DND-41 (cell line): ENCODE results near the gene GLE1.
"Not testable (repeated sequence)": the region's sequence is repeated elsewhere in the genome, so short reads cannot be mapped to it uniquely, and the experiment has no call there.

Experiments
- ATAC-seq: fragments of 200-7000 bp; cut with Tn5 transposase; 3 replicates; pipeline ENCODE4 v1.9.1; 2021; ENCODE audit warnings: low read depth; ENCODE audit not compliant: insufficient read depth
- DNase-seq: peaks from one replicate; pipeline ENCODE4 v3.0.0-alpha.2; 2020
- H2AFZ ChIP-seq: 2 replicates; pipeline ENCODE4 v1.6.0; 2012; ENCODE audit warnings: low read depth, low read length
- H3K27ac ChIP-seq: 2 replicates; pipeline ENCODE4 v1.5.1; 2012; ENCODE audit warnings: low read length, inconsistent platforms
- H3K27me3 ChIP-seq: fragments of 200-600 bp; sonication (generic); 2 replicates; pipeline ENCODE4 v1.6.0; 2012; ENCODE audit warnings: low read length, mild to moderate bottlenecking, inconsistent platforms; ENCODE audit not compliant: insufficient read depth, poor library complexity
- H3K36me3 ChIP-seq: 2 replicates; pipeline ENCODE4 v1.5.1; 2012; ENCODE audit warnings: low read length, inconsistent platforms; ENCODE audit not compliant: insufficient read depth
- H3K4me1 ChIP-seq: 2 replicates; pipeline ENCODE4 v1.5.1; 2012; ENCODE audit warnings: mild to moderate bottlenecking, low read length; ENCODE audit not compliant: insufficient read depth
- H3K4me2 ChIP-seq: 2 replicates; pipeline ENCODE4 v1.6.0; 2012; ENCODE audit warnings: mild to moderate bottlenecking, moderate library complexity, low read length, inconsistent platforms; ENCODE audit not compliant: insufficient read depth
- H3K4me3 ChIP-seq, 2 experiments: fragments of 200-600 bp in 1 of 2; shearing (Covaris generic) in 1 of 2; 2 replicates each; pipeline ENCODE4 v1.5.1; 2012 to 2016; ENCODE audit warnings: inconsistent platforms in 2 of 2, low read length in 2 of 2, mild to moderate bottlenecking in 2 of 2, low read depth in 1 of 2, moderate library complexity in 1 of 2
- H3K79me2 ChIP-seq: 2 replicates; pipeline ENCODE4 v1.6.0; 2012; ENCODE audit warnings: low read length, inconsistent platforms; ENCODE audit not compliant: insufficient read depth
- H3K9ac ChIP-seq: 2 replicates; pipeline ENCODE4 v1.6.0; 2012; ENCODE audit warnings: low read depth, mild to moderate bottlenecking, inconsistent platforms, low read length, moderate library complexity
- H3K9me3 ChIP-seq: 2 replicates; pipeline ENCODE4 v1.5.1; 2012; ENCODE audit warnings: low read length, moderate library complexity, mild to moderate bottlenecking, inconsistent platforms; ENCODE audit not compliant: insufficient read depth, severe bottlenecking
- H4K20me1 ChIP-seq: 2 replicates; pipeline ENCODE4 v1.6.0; 2012; ENCODE audit warnings: low read length; ENCODE audit not compliant: insufficient read depth
- CTCF ChIP-seq: IDR thresholded peaks from 2 replicates; pipeline ENCODE4 v1.5.1; 2012; ENCODE audit warnings: borderline replicate concordance, low read length, moderate library complexity, mild to moderate bottlenecking; ENCODE audit not compliant: poor library complexity, severe bottlenecking; ENCODE audit errors: extremely low read depth
- EZH2 ChIP-seq: IDR thresholded peaks from 3 replicates; pipeline ENCODE4 v1.6.1; 2012; ENCODE audit warnings: borderline replicate concordance, low read depth, mild to moderate bottlenecking, moderate library complexity, low read length, inconsistent platforms; ENCODE audit not compliant: severe bottlenecking

The GLE1 gene

GRCh38 chr9:128498911-128499310 is 5.6 kb upstream of the GLE1 start:
- Histone ChIP-seq H3K36me3 (peaks cover 71% of the 10 kb centered on the region), H3K79me2 (no peaks in the 10 kb centered on the region), H3K9me3 (no peaks in the 10 kb centered on the region), H3K27me3 (no peaks in the 10 kb centered on the region), H4K20me1 (no peaks in the 10 kb centered on the region), H3K4me1 (peaks cover 6% of the 10 kb centered on the region), H3K4me2 (no peak overlapping the region), H3K27ac (no peak overlapping the region), H3K9ac (no peak overlapping the region), H2AFZ (no peak overlapping the region), H3K4me3 (no peak overlapping the region)
- DNase-seq, result no peak
- no peak for ATAC-seq
- TF ChIP-seq EZH2 (no peak), CTCF (no peak)

GRCh38 chr9:128499920-128500319 is 4.6 kb upstream of the GLE1 start:
- no peak overlapping the region for H3K9ac ChIP-seq
- TF ChIP-seq EZH2, result no peak
- no peak for TF ChIP-seq CTCF
- no peak overlapping the region for H3K27ac ChIP-seq
- H2AFZ ChIP-seq, result no peak overlapping the region
- no peak for ATAC-seq
- H3K36me3 ChIP-seq, result peaks cover 61% of the 10 kb centered on the region
- no peaks in the 10 kb centered on the region for H3K27me3 ChIP-seq
- DNase-seq, result no peak
- no peak overlapping the region for H3K4me3 ChIP-seq
- H4K20me1 ChIP-seq, result no peaks in the 10 kb centered on the region
- no peak overlapping the region for H3K4me2 ChIP-seq
- no peaks in the 10 kb centered on the region for H3K9me3 ChIP-seq
- peaks cover 4% of the 10 kb centered on the region for H3K79me2 ChIP-seq
- peaks cover 8% of the 10 kb centered on the region for H3K4me1 ChIP-seq

GRCh38 chr9:128503415-128503825 is 1.1 kb upstream of the GLE1 start:
- not testable (repeated sequence) for H3K4me3 ChIP-seq

GRCh38 chr9:128503870-128504269 is 649 bp upstream of the GLE1 start:
- peak overlapping the region; percentile 80 to 83; a peak in 3 of 4 replicates for H3K4me3 ChIP-seq
- H3K27ac ChIP-seq, result peak overlapping the region; percentile 58
- DNase-seq (no peak), ATAC-seq (no peak)
- H3K36me3 ChIP-seq, result peaks cover 28% of the 10 kb centered on the region
- peaks cover 30% of the 10 kb centered on the region for H3K79me2 ChIP-seq
- H3K4me1 ChIP-seq, result peaks cover 23% of the 10 kb centered on the region
- peak overlapping the region; percentile 68 for H3K9ac ChIP-seq
- TF ChIP-seq EZH2 (no peak), CTCF (no peak)
- H2AFZ ChIP-seq, result peak overlapping the region; percentile 79
- H3K4me2 ChIP-seq, result peak overlapping the region; percentile 67
- H3K27me3 ChIP-seq, result no peaks in the 10 kb centered on the region
- no peaks in the 10 kb centered on the region for H3K9me3 ChIP-seq
- no peaks in the 10 kb centered on the region for H4K20me1 ChIP-seq

More at GRCh38 chr9:128503415-128503825, 1.1 kb upstream of the GLE1 start:
- ATAC-seq, H3K27me3 ChIP-seq, H4K20me1 ChIP-seq, H3K9me3 ChIP-seq, DNase-seq: not testable (repeated sequence)
- H3K9ac ChIP-seq, result peak overlapping the region; percentile 68; the same call in 1 of the 2 replicates
- peak overlapping the region; percentile 67 for H3K4me2 ChIP-seq
- H2AFZ ChIP-seq, result 0 out of 2 replicates have a peak overlapping the region, but pooled peaks have one; percentile 79
- H3K36me3 ChIP-seq, result peaks cover 29% of the 10 kb centered on the region
- peaks cover 30% of the 10 kb centered on the region for H3K79me2 ChIP-seq
- peaks cover 23% of the 10 kb centered on the region for H3K4me1 ChIP-seq
- peak overlapping the region; percentile 58; the same call in 1 of the 2 replicates for H3K27ac ChIP-seq
